Measurements from ENCODE around the gene FMO1. TPM values are rescaled to one million over a fixed set of nuclear protein-coding genes. Genes with fewer than 3 reads are reported as not detected.
A peak's percentile ranks its signal among the peaks of the same experiment; 100 is the strongest.

FMO1 gene
- polyA plus RNA-seq, 4 donors, result 0.54 to 236 TPM; not detected in 2

GRCh38 chr1:171213559-171214454 lies 34.5 kb upstream of the FMO1 start:
- Histone ChIP-seq H3K9me3 (ENCODE audit: control insufficient read depth in 2 of 2, insufficient read depth in 1 of 2, low read depth in 1 of 2, low read length in 1 of 2) (peaks cover 0 to 15% of the 10 kb centered on the region in 2 donors), H3K36me3 (ENCODE audit: control insufficient read depth in 3 of 3, insufficient read depth in 2 of 3, low read depth in 1 of 3, low read length in 3 of 3) (no peaks in the 10 kb centered on the region), H3K4me1 (ENCODE audit: control insufficient read depth in 3 of 3, insufficient read depth in 2 of 3, low read depth in 1 of 3, low read length in 2 of 3) (peaks cover 0 to 13% (median 2%) of the 10 kb centered on the region in 3 donors), H3K27ac (ENCODE audit: low read depth in 1 of 3, low read length in 2 of 3) (no peak overlapping the region), H3K4me3 (ENCODE audit: low read depth in 1 of 3, low read length in 3 of 3) (no peak overlapping the region), H3K27me3 (ENCODE audit: control insufficient read depth in 3 of 3, insufficient read depth in 3 of 3, low read length in 3 of 3) (no peaks in the 10 kb centered on the region)
- DNase-seq (no peak), FAIRE-seq (no peak)
- WGBS, 3 donors, result 78 to 83% (median 79%) methylated on average over 12 of the region's 12 CpGs

GRCh38 chr1:171217658-171218443 lies 30.4 kb upstream of the FMO1 start:
- H3K36me3 ChIP-seq (ENCODE audit: control insufficient read depth in 3 of 3, insufficient read depth in 2 of 3, low read depth in 1 of 3, low read length in 3 of 3), result no peaks in the 10 kb centered on the region
- no peak overlapping the region for H3K27ac ChIP-seq (ENCODE audit: low read depth in 1 of 3, low read length in 2 of 3)
- peaks cover 0 to 6% (median 3%) of the 10 kb centered on the region in 3 donors for H3K4me1 ChIP-seq (ENCODE audit: control insufficient read depth in 3 of 3, insufficient read depth in 2 of 3, low read depth in 1 of 3, low read length in 2 of 3)
- FAIRE-seq (no peak), DNase-seq (no peak)
- WGBS, 3 donors, result 84 to 89% (median 86%) methylated on average over 9 of the region's 9 CpGs
- H3K4me3 ChIP-seq (ENCODE audit: low read depth in 1 of 3, low read length in 3 of 3), result no peak overlapping the region
- H3K27me3 ChIP-seq (ENCODE audit: control insufficient read depth in 3 of 3, insufficient read depth in 3 of 3, low read length in 3 of 3), result no peaks in the 10 kb centered on the region
- peaks cover 0 to 15% of the 10 kb centered on the region in 2 donors for H3K9me3 ChIP-seq (ENCODE audit: control insufficient read depth in 2 of 2, insufficient read depth in 1 of 2, low read depth in 1 of 2, low read length in 1 of 2)

GRCh38 chr1:171218661-171219060 lies 29.6 kb upstream of the FMO1 start:
- H3K27me3 ChIP-seq (ENCODE audit: control insufficient read depth in 3 of 3, insufficient read depth in 3 of 3, low read length in 3 of 3), result no peaks in the 10 kb centered on the region
- H3K27ac ChIP-seq (ENCODE audit: low read depth in 1 of 3, low read length in 2 of 3), result no peak overlapping the region
- FAIRE-seq, result no peak

GRCh38 chr1:171219346-171220080 lies 28.8 kb upstream of the FMO1 start:
- peaks cover 0 to 6% (median 3%) of the 10 kb centered on the region in 3 donors for H3K4me1 ChIP-seq (ENCODE audit: control insufficient read depth in 3 of 3, insufficient read depth in 2 of 3, low read depth in 1 of 3, low read length in 2 of 3)
- peak overlapping the region in 1 of 3 donors; percentile 24 for H3K27ac ChIP-seq (ENCODE audit: low read depth in 1 of 3, low read length in 2 of 3)
- peaks cover 0 to 8% of the 10 kb centered on the region in 2 donors for H3K9me3 ChIP-seq (ENCODE audit: control insufficient read depth in 2 of 2, insufficient read depth in 1 of 2, low read depth in 1 of 2, low read length in 1 of 2)
- H3K4me3 ChIP-seq (ENCODE audit: low read depth in 1 of 3, low read length in 3 of 3), result no peak overlapping the region
- no peaks in the 10 kb centered on the region for H3K27me3 ChIP-seq (ENCODE audit: control insufficient read depth in 3 of 3, insufficient read depth in 3 of 3, low read length in 3 of 3)
- no peaks in the 10 kb centered on the region for H3K36me3 ChIP-seq (ENCODE audit: control insufficient read depth in 3 of 3, insufficient read depth in 2 of 3, low read depth in 1 of 3, low read length in 3 of 3)
- WGBS, 3 donors, result 72 to 82% (median 80%) methylated on average over 2 of the region's 2 CpGs
- FAIRE-seq, result no peak
- DNase-seq, result no peak

More at GRCh38 chr1:171218661-171219060, 29.6 kb upstream of the FMO1 start:
- Histone ChIP-seq H3K9me3 (ENCODE audit: control insufficient read depth in 2 of 2, insufficient read depth in 1 of 2, low read depth in 1 of 2, low read length in 1 of 2) (peaks cover 0 to 12% of the 10 kb centered on the region in 2 donors), H3K36me3 (ENCODE audit: control insufficient read depth in 3 of 3, insufficient read depth in 2 of 3, low read depth in 1 of 3, low read length in 3 of 3) (no peaks in the 10 kb centered on the region), H3K4me3 (ENCODE audit: low read depth in 1 of 3, low read length in 3 of 3) (no peak overlapping the region), H3K4me1 (ENCODE audit: control insufficient read depth in 3 of 3, insufficient read depth in 2 of 3, low read depth in 1 of 3, low read length in 2 of 3) (peaks cover 0 to 6% (median 3%) of the 10 kb centered on the region in 3 donors)
- WGBS, 3 donors, result 0 to 84% (median 83%) methylated on average over 1 of the region's 1 CpG
- DNase-seq, result no peak

GRCh38 chr1:171220081-171220420 lies 28.2 kb upstream of the FMO1 start:
- H3K4me1 ChIP-seq (ENCODE audit: control insufficient read depth in 3 of 3, insufficient read depth in 2 of 3, low read depth in 1 of 3, low read length in 2 of 3), result peaks cover 0 to 6% (median 3%) of the 10 kb centered on the region in 3 donors
- no peak for DNase-seq
- H3K4me3 ChIP-seq (ENCODE audit: low read depth in 1 of 3, low read length in 3 of 3), result no peak overlapping the region
- no peak overlapping the region for H3K27ac ChIP-seq (ENCODE audit: low read depth in 1 of 3, low read length in 2 of 3)
- peaks cover 0 to 8% of the 10 kb centered on the region in 2 donors for H3K9me3 ChIP-seq (ENCODE audit: control insufficient read depth in 2 of 2, insufficient read depth in 1 of 2, low read depth in 1 of 2, low read length in 1 of 2)
- H3K36me3 ChIP-seq (ENCODE audit: control insufficient read depth in 3 of 3, insufficient read depth in 2 of 3, low read depth in 1 of 3, low read length in 3 of 3), result no peaks in the 10 kb centered on the region
- no peak for FAIRE-seq
- no peaks in the 10 kb centered on the region for H3K27me3 ChIP-seq (ENCODE audit: control insufficient read depth in 3 of 3, insufficient read depth in 3 of 3, low read length in 3 of 3)
- 66 to 80% (median 73%) methylated on average over 2 of the region's 2 CpGs for WGBS, 3 donors

GRCh38 chr1:171220581-171221054 lies 27.7 kb upstream of the FMO1 start:
- Histone ChIP-seq H3K27me3 (ENCODE audit: control insufficient read depth in 3 of 3, insufficient read depth in 3 of 3, low read length in 3 of 3) (no peaks in the 10 kb centered on the region), H3K4me1 (ENCODE audit: control insufficient read depth in 3 of 3, insufficient read depth in 2 of 3, low read depth in 1 of 3, low read length in 2 of 3) (peaks cover 0 to 6% (median 3%) of the 10 kb centered on the region in 3 donors), H3K9me3 (ENCODE audit: control insufficient read depth in 2 of 2, insufficient read depth in 1 of 2, low read depth in 1 of 2, low read length in 1 of 2) (peaks cover 0 to 8% of the 10 kb centered on the region in 2 donors), H3K4me3 (ENCODE audit: low read depth in 1 of 3, low read length in 3 of 3) (peak overlapping the region in 1 of 3 donors; percentile 14), H3K36me3 (ENCODE audit: control insufficient read depth in 3 of 3, insufficient read depth in 2 of 3, low read depth in 1 of 3, low read length in 3 of 3) (no peaks in the 10 kb centered on the region), H3K27ac (ENCODE audit: low read depth in 1 of 3, low read length in 2 of 3) (peak overlapping the region in 2 of 3 donors; percentile 4 to 43)
- peak in 1 of 2 donors; percentile 12 for DNase-seq
- no peak for FAIRE-seq
- WGBS, 3 donors, result 59 to 84% (median 83%) methylated on average over 11 of the region's 11 CpGs

GRCh38 chr1:171221665-171222591 lies 26.4 kb upstream of the FMO1 start:
- peaks cover 0 to 6% (median 3%) of the 10 kb centered on the region in 3 donors for H3K4me1 ChIP-seq (ENCODE audit: control insufficient read depth in 3 of 3, insufficient read depth in 2 of 3, low read depth in 1 of 3, low read length in 2 of 3)
- WGBS, 3 donors, result 66 to 82% (median 77%) methylated on average over 5 of the region's 5 CpGs
- no peak for FAIRE-seq

More at GRCh38 chr1:171221665-171222591, 26.4 kb upstream of the FMO1 start:
- Histone ChIP-seq H3K36me3 (ENCODE audit: control insufficient read depth in 3 of 3, insufficient read depth in 2 of 3, low read depth in 1 of 3, low read length in 3 of 3) (no peaks in the 10 kb centered on the region), H3K27me3 (ENCODE audit: control insufficient read depth in 3 of 3, insufficient read depth in 3 of 3, low read length in 3 of 3) (no peaks in the 10 kb centered on the region), H3K9me3 (ENCODE audit: control insufficient read depth in 2 of 2, insufficient read depth in 1 of 2, low read depth in 1 of 2, low read length in 1 of 2) (peaks cover 0 to 8% of the 10 kb centered on the region in 2 donors), H3K4me3 (ENCODE audit: low read depth in 1 of 3, low read length in 3 of 3) (no peak overlapping the region), H3K27ac (ENCODE audit: low read depth in 1 of 3, low read length in 2 of 3) (no peak overlapping the region)
- DNase-seq, result peak in 1 of 2 donors; percentile 10

Measured in small intestine (tissue), 7 donors.